ENCODE results near the gene PLCG2.

The PLCG2 gene

GRCh38 chr16:81881228-81881627, 102.1 kb downstream of the PLCG2 start:
- no peak for DNase-seq

GRCh38 chr16:81882559-81882958, 103.5 kb downstream of the PLCG2 start:
- DNase-seq, result no peak

GRCh38 chr16:81883235-81883634, 104.1 kb downstream of the PLCG2 start:
- no peak for DNase-seq

GRCh38 chr16:81885976-81886586, 107.0 kb downstream of the PLCG2 start:
- no peak for DNase-seq

- DNase-seq, result no peak
Observed at GRCh38 chr16:81888520-81889394, 109.7 kb downstream of the PLCG2 start.

- DNase-seq, result no peak
Observed at GRCh38 chr16:81891736-81892364, 112.8 kb downstream of the PLCG2 start.

- no peak for DNase-seq
Observed at GRCh38 chr16:81894592-81894991, 115.5 kb downstream of the PLCG2 start.

GRCh38 chr16:81896902-81897301, 117.8 kb downstream of the PLCG2 start:
- DNase-seq, result no peak

- no peak for DNase-seq
Observed at GRCh38 chr16:81899601-81900000, 120.5 kb downstream of the PLCG2 start.

GRCh38 chr16:81900014-81900413, 120.9 kb downstream of the PLCG2 start:
- DNase-seq, result no peak

- no peak for DNase-seq
Observed at GRCh38 chr16:81900456-81900855, 121.4 kb downstream of the PLCG2 start.

GRCh38 chr16:81901484-81901883, 122.4 kb downstream of the PLCG2 start:
- DNase-seq, result no peak

GRCh38 chr16:81902025-81902424, 122.9 kb downstream of the PLCG2 start:
- no peak for DNase-seq

- no peak for DNase-seq
Observed at GRCh38 chr16:81904320-81904719, 125.2 kb downstream of the PLCG2 start.

GRCh38 chr16:81905277-81905676, 126.2 kb downstream of the PLCG2 start:
- no peak for DNase-seq

GRCh38 chr16:81907681-81908080, 128.6 kb downstream of the PLCG2 start:
- no peak for DNase-seq

GRCh38 chr16:81908466-81909262, 129.6 kb downstream of the PLCG2 start:
- no peak for DNase-seq

- DNase-seq, result no peak
Observed at GRCh38 chr16:81910366-81910885, 131.3 kb downstream of the PLCG2 start.

GRCh38 chr16:81912395-81912794, 133.3 kb downstream of the PLCG2 start:
- DNase-seq, result no peak

GRCh38 chr16:81913222-81913621, 134.1 kb downstream of the PLCG2 start:
- DNase-seq, result no peak

- no peak for DNase-seq
Observed at GRCh38 chr16:81917375-81917774, 138.3 kb downstream of the PLCG2 start.

GRCh38 chr16:81918927-81919326, 139.8 kb downstream of the PLCG2 start:
- DNase-seq, result no peak

- DNase-seq, result no peak
Observed at GRCh38 chr16:81920498-81920897, 141.4 kb downstream of the PLCG2 start.
